ENCODE results near the gene FAM3A. TPM values are rescaled to one million over a fixed set of nuclear protein-coding genes. Genes with fewer than 3 reads are reported as not detected.
A peak's percentile ranks its signal among the peaks of the same experiment; 100 is the strongest.

The FAM3A gene
- polyA plus RNA-seq, 1 of the 3 experiments (the other 2 are of a cell fraction): 42.1 TPM

DNA sequence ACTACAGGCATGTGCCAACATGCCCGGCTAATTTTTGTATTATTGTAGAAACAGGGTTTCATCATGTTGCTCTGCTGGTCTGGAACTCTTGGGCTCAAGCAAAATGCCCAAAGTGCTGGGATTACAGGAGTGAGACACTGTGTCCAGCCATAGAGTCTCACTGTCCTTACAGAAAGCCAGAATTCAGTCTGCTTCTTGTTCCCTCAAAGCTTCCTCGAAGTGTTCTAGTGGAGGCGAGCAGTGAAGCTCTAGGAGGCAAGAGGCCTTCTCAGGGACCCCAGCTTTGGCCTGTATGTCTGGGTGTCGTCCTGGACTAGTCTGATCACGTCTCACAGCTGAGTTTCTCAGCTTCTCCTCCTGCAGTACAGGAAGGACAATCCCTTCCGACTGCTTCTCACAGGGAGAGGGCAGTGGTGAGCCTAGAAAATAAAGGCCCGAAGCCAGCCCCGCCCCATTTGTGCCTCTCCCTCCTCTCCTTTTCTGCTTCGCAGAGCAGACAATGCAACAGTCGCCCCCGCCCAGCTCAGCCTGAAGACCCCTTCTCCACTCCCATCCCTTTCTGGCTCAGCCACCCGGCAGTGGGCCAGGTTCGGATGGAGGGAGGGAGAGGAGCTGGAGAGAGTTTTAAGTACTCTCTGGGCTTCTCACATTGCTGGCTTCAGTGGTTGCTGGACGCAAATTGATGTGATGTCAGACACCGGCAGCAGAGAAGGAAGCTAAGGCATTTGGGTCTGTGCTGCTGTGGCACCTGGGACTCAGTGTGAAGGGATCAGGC is 11.1 kb upstream of the FAM3A start:
- peak; percentile 72 for DNase-seq
- 2% methylated on average over 15 of the region's 15 CpGs for WGBS (ENCODE audit: low lambda C conversion rate)
- no peaks in the 10 kb centered on the region for H3K9me3 ChIP-seq
- H3K4me3 ChIP-seq (ENCODE audit: low read depth in 2 of 2, low read length in 1 of 2): peak overlapping the region; percentile 9; a peak in 1 of 4 replicates
- peak overlapping the region; percentile 65 for H3K4me2 ChIP-seq
- H4K20me1 ChIP-seq (ENCODE audit: insufficient read depth): no peaks in the 10 kb centered on the region
- H2AFZ ChIP-seq (ENCODE audit: low read depth): 0 out of 2 replicates have a peak overlapping the region, but pooled peaks have one; percentile 58
- H3K27me3 ChIP-seq (ENCODE audit: insufficient read depth): peaks cover 18% of the 10 kb centered on the region; the same call in 1 of the 2 replicates
- H3K27ac ChIP-seq (ENCODE audit: low read depth in 2 of 2, low read length in 1 of 2): peak overlapping the region; percentile 60 to 69
- H3K9ac ChIP-seq: peak overlapping the region; percentile 65
- CTCF ChIA-PET: interaction anchor here (0.7 to 1.8 kb wide), 15 partner anchors 9 to 508 kb away, joined by 3 to 14 read pairs (median 5); partner anchors contain the start of genes RPL10, SLC10A3 and TAFAZZIN
- H3K36me3 ChIP-seq (replicated peaks in 1 of 2; ENCODE audit: control insufficient read depth in 1 of 2, insufficient read depth in 2 of 2, low read length in 1 of 2): no peaks in the 10 kb centered on the region
- no peaks in the 10 kb centered on the region for H3K79me2 ChIP-seq (ENCODE audit: insufficient read depth)
- peak; percentile 46 for TF ChIP-seq POLR2AphosphoS5 (IDR thresholded peaks at IDR 0.05; ENCODE audit: low read depth, low read length)
- TF ChIP-seq, protein P1, sequence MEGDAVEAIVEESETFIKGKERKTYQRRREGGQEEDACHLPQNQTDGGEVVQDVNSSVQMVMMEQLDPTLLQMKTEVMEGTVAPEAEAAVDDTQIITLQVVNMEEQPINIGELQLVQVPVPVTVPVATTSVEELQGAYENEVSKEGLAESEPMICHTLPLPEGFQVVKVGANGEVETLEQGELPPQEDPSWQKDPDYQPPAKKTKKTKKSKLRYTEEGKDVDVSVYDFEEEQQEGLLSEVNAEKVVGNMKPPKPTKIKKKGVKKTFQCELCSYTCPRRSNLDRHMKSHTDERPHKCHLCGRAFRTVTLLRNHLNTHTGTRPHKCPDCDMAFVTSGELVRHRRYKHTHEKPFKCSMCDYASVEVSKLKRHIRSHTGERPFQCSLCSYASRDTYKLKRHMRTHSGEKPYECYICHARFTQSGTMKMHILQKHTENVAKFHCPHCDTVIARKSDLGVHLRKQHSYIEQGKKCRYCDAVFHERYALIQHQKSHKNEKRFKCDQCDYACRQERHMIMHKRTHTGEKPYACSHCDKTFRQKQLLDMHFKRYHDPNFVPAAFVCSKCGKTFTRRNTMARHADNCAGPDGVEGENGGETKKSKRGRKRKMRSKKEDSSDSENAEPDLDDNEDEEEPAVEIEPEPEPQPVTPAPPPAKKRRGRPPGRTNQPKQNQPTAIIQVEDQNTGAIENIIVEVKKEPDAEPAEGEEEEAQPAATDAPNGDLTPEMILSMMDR (IDR thresholded peaks at IDR 0.05): peak; percentile 64
- TF ChIP-seq SIN3A (IDR thresholded peaks at IDR 0.05; ENCODE audit: borderline replicate concordance, low read depth, low read length): no peak
- TF ChIP-seq, protein P2, sequence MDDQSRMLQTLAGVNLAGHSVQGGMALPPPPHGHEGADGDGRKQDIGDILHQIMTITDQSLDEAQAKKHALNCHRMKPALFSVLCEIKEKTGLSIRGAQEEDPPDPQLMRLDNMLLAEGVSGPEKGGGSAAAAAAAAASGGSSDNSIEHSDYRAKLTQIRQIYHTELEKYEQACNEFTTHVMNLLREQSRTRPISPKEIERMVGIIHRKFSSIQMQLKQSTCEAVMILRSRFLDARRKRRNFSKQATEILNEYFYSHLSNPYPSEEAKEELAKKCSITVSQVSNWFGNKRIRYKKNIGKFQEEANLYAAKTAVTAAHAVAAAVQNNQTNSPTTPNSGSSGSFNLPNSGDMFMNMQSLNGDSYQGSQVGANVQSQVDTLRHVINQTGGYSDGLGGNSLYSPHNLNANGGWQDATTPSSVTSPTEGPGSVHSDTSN (IDR thresholded peaks at IDR 0.05): 0 out of 2 replicates have a peak, but pooled peaks have one; percentile 34
- peak; percentile 46 for TF ChIP-seq SMC3 (IDR thresholded peaks at IDR 0.05; ENCODE audit: low read depth, low read length)
- TF ChIP-seq GABPA (IDR thresholded peaks at IDR 0.05; ENCODE audit: low read depth): no peak
- peak; percentile 40 for TF ChIP-seq RAD21 (IDR thresholded peaks at IDR 0.05; ENCODE audit: low read length)
- H3K4me1 ChIP-seq (ENCODE audit: control insufficient read depth in 1 of 2, insufficient read depth in 2 of 2, low read depth in 1 of 2, low read length in 1 of 2): peaks cover 3 to 4% of the 10 kb centered on the region in 2 experiments; a peak in 2 of 4 replicates
- POLR2A ChIA-PET: interaction anchor here (0.8 to 1.7 kb wide), 12 partner anchors 9 to 129 kb away, joined by 3 to 6 read pairs (median 4); partner anchors contain the start of genes IKBKG, LAGE3, RPL10 and TAFAZZIN
- no peaks in the 10 kb centered on the region for H3K9me2 ChIP-seq
- peaks cover 4% of the 10 kb centered on the region for H3F3A ChIP-seq (replicated peaks; ENCODE audit: insufficient read depth)

DNA sequence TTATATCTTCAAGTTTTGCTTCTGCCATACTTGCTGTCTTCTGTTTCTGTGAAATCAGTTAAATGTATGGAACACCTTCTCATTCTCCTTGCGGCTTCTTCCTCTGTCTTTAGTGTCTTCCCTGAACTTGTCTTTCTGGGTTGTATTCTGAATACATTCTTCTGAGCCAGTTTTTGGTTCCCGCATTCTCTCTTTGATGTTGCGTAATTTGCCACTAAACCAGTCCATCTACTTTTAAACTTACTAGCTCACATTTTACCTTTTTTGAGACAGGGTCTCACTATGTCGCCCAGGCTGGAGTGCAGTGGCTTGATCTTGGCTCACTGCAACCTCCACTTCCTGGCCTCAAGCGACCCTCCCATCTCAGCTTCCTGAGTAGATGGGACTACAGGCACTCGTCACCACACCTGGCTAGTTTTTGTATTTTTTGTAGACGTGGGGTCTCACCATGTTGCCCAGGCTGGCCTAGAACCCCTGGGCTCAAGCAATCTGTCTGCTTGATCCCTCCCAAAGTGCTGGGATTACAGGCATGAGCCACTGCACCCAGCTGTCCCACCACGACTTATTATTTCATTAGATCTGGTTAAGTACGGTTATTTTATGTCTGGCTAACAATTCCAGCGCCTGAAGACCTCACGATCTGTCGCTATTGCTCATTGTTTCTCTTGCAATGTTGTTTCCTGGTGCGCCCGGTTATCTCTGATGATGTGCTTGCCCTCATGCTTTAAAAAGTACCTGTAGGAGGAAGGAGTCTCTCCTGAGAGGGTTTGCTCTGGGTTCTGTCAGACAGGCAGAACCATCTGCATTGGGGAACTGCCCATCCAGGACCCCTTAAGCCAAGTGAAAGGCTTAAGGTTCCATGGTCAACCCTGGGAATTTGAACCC is 9.8 kb upstream of the FAM3A start:
- POLR2A ChIA-PET: interaction anchor here (1.7 kb wide), 1 partner anchor 17 kb away, joined by 6 read pairs; no protein-coding TSS in a partner anchor
- CTCF ChIA-PET: interaction anchor here (0.9 to 1.8 kb wide), 2 partner anchors 12 to 44 kb away, joined by 4 to 6 read pairs; no protein-coding TSS in a partner anchor

More for the DNA sequence above, 9.8 kb upstream of the FAM3A start:
- Histone ChIP-seq H3K4me2 (no peak overlapping the region), H3K27me3 (ENCODE audit: insufficient read depth) (peaks cover 18% of the 10 kb centered on the region; the same call in 1 of the 2 replicates), H4K20me1 (ENCODE audit: insufficient read depth) (no peaks in the 10 kb centered on the region), H3K36me3 (replicated peaks in 1 of 2; ENCODE audit: control insufficient read depth in 1 of 2, insufficient read depth in 2 of 2, low read length in 1 of 2) (no peaks in the 10 kb centered on the region), H3K9me2 (no peaks in the 10 kb centered on the region), H3K9me3 (no peaks in the 10 kb centered on the region), H3K9ac (no peak overlapping the region), H3F3A (replicated peaks; ENCODE audit: insufficient read depth) (peaks cover 4% of the 10 kb centered on the region), H3K4me3 (ENCODE audit: low read depth in 2 of 2, low read length in 1 of 2) (no peak overlapping the region), H3K27ac (ENCODE audit: low read depth in 2 of 2, low read length in 1 of 2) (no peak overlapping the region), H2AFZ (ENCODE audit: low read depth) (no peak overlapping the region), H3K4me1 (ENCODE audit: control insufficient read depth in 1 of 2, insufficient read depth in 2 of 2, low read depth in 1 of 2, low read length in 1 of 2) (peaks cover 3 to 4% of the 10 kb centered on the region in 2 experiments; a peak in 2 of 4 replicates), H3K79me2 (ENCODE audit: insufficient read depth) (no peaks in the 10 kb centered on the region)
- DNase-seq: no peak
- 44% methylated on average over 14 of the region's 14 CpGs for WGBS (ENCODE audit: low lambda C conversion rate)
- TF ChIP-seq FOXM1 (IDR thresholded peaks at IDR 0.05; ENCODE audit: low read depth) (no peak), GABPA (IDR thresholded peaks at IDR 0.05; ENCODE audit: low read depth) (no peak), SIN3A (IDR thresholded peaks at IDR 0.05; ENCODE audit: borderline replicate concordance, low read depth, low read length) (no peak), RXRA (IDR thresholded peaks at IDR 0.05; ENCODE audit: borderline replicate concordance, low read depth) (no peak)
- TF ChIP-seq, protein P3, sequence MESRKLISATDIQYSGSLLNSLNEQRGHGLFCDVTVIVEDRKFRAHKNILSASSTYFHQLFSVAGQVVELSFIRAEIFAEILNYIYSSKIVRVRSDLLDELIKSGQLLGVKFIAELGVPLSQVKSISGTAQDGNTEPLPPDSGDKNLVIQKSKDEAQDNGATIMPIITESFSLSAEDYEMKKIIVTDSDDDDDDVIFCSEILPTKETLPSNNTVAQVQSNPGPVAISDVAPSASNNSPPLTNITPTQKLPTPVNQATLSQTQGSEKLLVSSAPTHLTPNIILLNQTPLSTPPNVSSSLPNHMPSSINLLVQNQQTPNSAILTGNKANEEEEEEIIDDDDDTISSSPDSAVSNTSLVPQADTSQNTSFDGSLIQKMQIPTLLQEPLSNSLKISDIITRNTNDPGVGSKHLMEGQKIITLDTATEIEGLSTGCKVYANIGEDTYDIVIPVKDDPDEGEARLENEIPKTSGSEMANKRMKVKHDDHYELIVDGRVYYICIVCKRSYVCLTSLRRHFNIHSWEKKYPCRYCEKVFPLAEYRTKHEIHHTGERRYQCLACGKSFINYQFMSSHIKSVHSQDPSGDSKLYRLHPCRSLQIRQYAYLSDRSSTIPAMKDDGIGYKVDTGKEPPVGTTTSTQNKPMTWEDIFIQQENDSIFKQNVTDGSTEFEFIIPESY (IDR thresholded peaks at IDR 0.05; ENCODE audit: borderline replicate concordance, low read depth): no peak
- TF ChIP-seq, protein P4, sequence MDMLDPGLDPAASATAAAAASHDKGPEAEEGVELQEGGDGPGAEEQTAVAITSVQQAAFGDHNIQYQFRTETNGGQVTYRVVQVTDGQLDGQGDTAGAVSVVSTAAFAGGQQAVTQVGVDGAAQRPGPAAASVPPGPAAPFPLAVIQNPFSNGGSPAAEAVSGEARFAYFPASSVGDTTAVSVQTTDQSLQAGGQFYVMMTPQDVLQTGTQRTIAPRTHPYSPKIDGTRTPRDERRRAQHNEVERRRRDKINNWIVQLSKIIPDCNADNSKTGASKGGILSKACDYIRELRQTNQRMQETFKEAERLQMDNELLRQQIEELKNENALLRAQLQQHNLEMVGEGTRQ (IDR thresholded peaks at IDR 0.05; ENCODE audit: borderline replicate concordance, low read depth, low read length): no peak
- TF ChIP-seq, protein P2 (IDR thresholded peaks at IDR 0.05): no peak

Data from SK-N-SH (cell line).